Left lung (tissue), 10 donors: ENCODE results near the gene TEAD1. TPM values are rescaled to one million over a fixed set of nuclear protein-coding genes. Genes with fewer than 3 reads are reported as not detected.

Source experiments
- ATAC-seq: fragments of 200-7000 bp; cut with Tn5 transposase; one replicate; pipeline ENCODE4 v1.9.1; 2020; ENCODE audit warnings: moderate library complexity
- DNase-seq, 4 donors: peaks; one replicate each; pipeline ENCODE4 v3.0.0-alpha.2; 2013 to 2020
- H3K27ac ChIP-seq, 2 donors: fragments of 200-600 bp; sonication (generic) in 1 of 2; one replicate each; pipeline versions ENCODE4 v1.5.0 to v1.8.0; 2020 to 2021
- H3K27me3 ChIP-seq, 2 donors: fragments of 200-600 bp; sonication (generic) in 1 of 2; one replicate each; pipeline versions ENCODE4 v1.5.0 to v1.8.0; 2020 to 2021
- H3K36me3 ChIP-seq, 2 donors: fragments of 200-600 bp; sonication (generic) in 1 of 2; one replicate each; pipeline versions ENCODE4 v1.5.0 to v1.8.0; 2020 to 2021
- H3K4me1 ChIP-seq, 2 donors: fragments of 200-600 bp; one replicate each; pipeline ENCODE4 v1.8.0; 2021
- H3K4me3 ChIP-seq, 2 donors: fragments of 200-600 bp; sonication (generic) in 1 of 2; one replicate each; pipeline versions ENCODE4 v1.5.0 to v1.8.0; 2020 to 2021; ENCODE audit warnings: mild to moderate bottlenecking in 1 of 2
- H3K9me3 ChIP-seq, 2 donors: fragments of 200-600 bp; sonication (generic) in 1 of 2; one replicate each; pipeline versions ENCODE4 v1.5.0 to v1.8.0; 2020 to 2021
- CTCF ChIP-seq, 2 donors: fragments of 200-600 bp; sonication (generic) in 1 of 2; IDR thresholded peaks; one replicate each; pipeline versions ENCODE4 v1.5.0 to v1.8.0; 2021; ENCODE audit warnings: antibody characterized with exemption in 2 of 2
- intact Hi-C, 2 donors: fragments of 100-400 bp; cut with DNase I; formaldehyde crosslinking; loops; one replicate each; pipeline versions ENCODE4 v1.11.2 to v1.14.2; 2022
- polyA plus RNA-seq, 6 donors: library from polyadenylated mRNA; unstranded; fragments of 120-200 nt; gene quantifications; one replicate each; pipeline ENCODE4 v1.2.1, GENCODE V29; 2013; ENCODE audit not compliant: insufficient read length in 6 of 6
- total RNA-seq, 2 donors: library from RNA; stranded (reverse); fragmentation: NEBNext Ultra II Directional; extraction: Animal tissue kit (Norgen Biotek cat#: 25700); gene quantifications; one replicate each; pipeline ENCODE4 v1.2.1, GENCODE V29; 2021
- donor health status: DM: no; HTN: yes; CAD: no.
- donor health status: DM: no; HTN: no; CAD: no.

Gene TEAD1
- total and polyA plus RNA-seq, 8 donors, result 58.1 to 106 (median 86.9) TPM

GRCh38 chr11:12798609-12799011 is 124.4 kb downstream of the TEAD1 start:
- Histone ChIP-seq H3K4me1 (peaks cover 14 to 16% of the 10 kb centered on the region in 2 donors), H3K4me3 (no peak overlapping the region), H3K36me3 (no peaks in the 10 kb centered on the region), H3K27ac (no peak overlapping the region), H3K9me3 (no peaks in the 10 kb centered on the region), H3K27me3 (peaks cover 0 to 6% of the 10 kb centered on the region in 2 donors)
- intact Hi-C loops, result no loop called here
- no peak for DNase-seq
- no peak for ATAC-seq
- no peak for TF ChIP-seq CTCF (IDR thresholded peaks at IDR 0.05)

- Histone ChIP-seq H3K27ac (peak overlapping the region; percentile 28 to 57), H3K9me3 (no peaks in the 10 kb centered on the region), H3K27me3 (peaks cover 0 to 6% of the 10 kb centered on the region in 2 donors), H3K4me1 (peaks cover 16 to 20% of the 10 kb centered on the region in 2 donors), H3K4me3 (no peak overlapping the region), H3K36me3 (no peaks in the 10 kb centered on the region)
- TF ChIP-seq CTCF (IDR thresholded peaks at IDR 0.05), result no peak
- DNase-seq, result no peak
- ATAC-seq, result no peak
- intact Hi-C loops, result no loop called here
Measured at GRCh38 chr11:12799334-12799835, 125.2 kb downstream of the TEAD1 start.

DNA sequence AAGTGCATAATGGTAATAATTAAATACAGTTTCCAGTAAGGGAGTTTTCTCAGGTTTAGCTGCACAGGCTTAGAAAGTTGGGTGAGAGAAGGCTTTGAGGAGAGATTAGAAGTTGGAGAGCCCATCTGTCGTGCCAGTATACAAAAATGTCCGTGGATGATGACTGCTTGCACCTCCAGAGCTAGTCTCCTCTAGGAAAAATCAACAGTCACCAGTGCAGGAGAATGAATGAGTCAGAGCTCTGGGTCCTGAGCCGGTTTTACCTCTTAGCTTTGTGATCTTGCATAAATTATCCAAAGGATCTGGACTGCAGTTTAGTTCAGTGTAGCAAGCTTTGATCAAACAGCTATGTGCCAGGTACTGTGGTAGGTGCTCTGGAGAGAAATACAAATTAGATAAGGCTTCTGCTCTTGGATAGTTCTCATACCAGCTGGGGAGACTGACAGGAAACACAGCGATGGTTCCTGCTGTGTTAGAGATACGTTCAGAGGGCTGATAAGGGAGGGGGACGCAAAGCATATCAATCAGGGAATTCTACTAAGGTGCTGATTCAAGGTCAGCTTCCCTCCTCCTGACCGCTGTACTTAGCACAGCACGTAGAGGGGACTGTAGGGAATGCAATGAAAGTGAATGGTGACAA is 125.9 kb downstream of the TEAD1 start:
- peak in 1 of 4 donors; percentile 57 for DNase-seq
- intact Hi-C loops, result loop anchor here in 1 of 2 donors (10.0 kb wide), 1 partner anchor 115 kb away; no protein-coding TSS in a partner anchor
- peaks cover 16 to 20% of the 10 kb centered on the region in 2 donors for H3K4me1 ChIP-seq
- no peaks in the 10 kb centered on the region for H3K36me3 ChIP-seq
- peak; percentile 74 for ATAC-seq
- no peak overlapping the region for H3K4me3 ChIP-seq
- no peaks in the 10 kb centered on the region for H3K9me3 ChIP-seq
- peaks cover 0 to 6% of the 10 kb centered on the region in 2 donors for H3K27me3 ChIP-seq
- peak overlapping the region; percentile 24 to 28 for H3K27ac ChIP-seq
- no peak for TF ChIP-seq CTCF (IDR thresholded peaks at IDR 0.05)

GRCh38 chr11:12800871-12801270 is 126.7 kb downstream of the TEAD1 start:
- H3K27ac ChIP-seq, result no peak overlapping the region
- H3K9me3 ChIP-seq, result no peaks in the 10 kb centered on the region
- ATAC-seq (no peak), DNase-seq (no peak)
- intact Hi-C loops, result loop anchor here in 1 of 2 donors (10.0 kb wide), 1 partner anchor 116 kb away; no protein-coding TSS in a partner anchor
- TF ChIP-seq CTCF (IDR thresholded peaks at IDR 0.05), result no peak
- H3K4me1 ChIP-seq, result peaks cover 16 to 20% of the 10 kb centered on the region in 2 donors
- peaks cover 0 to 6% of the 10 kb centered on the region in 2 donors for H3K27me3 ChIP-seq
- no peak overlapping the region for H3K4me3 ChIP-seq
- H3K36me3 ChIP-seq, result no peaks in the 10 kb centered on the region

- Histone ChIP-seq H3K27me3 (peaks cover 0 to 6% of the 10 kb centered on the region in 2 donors), H3K4me1 (peaks cover 16 to 20% of the 10 kb centered on the region in 2 donors), H3K27ac (peak overlapping the region in 1 of 2 donors; percentile 72), H3K9me3 (no peaks in the 10 kb centered on the region), H3K36me3 (no peaks in the 10 kb centered on the region), H3K4me3 (no peak overlapping the region)
- intact Hi-C loops, result loop anchor here in 1 of 2 donors (10.0 kb wide), 1 partner anchor 117 kb away; no protein-coding TSS in a partner anchor
- DNase-seq (no peak), ATAC-seq (no peak)
- no peak for TF ChIP-seq CTCF (IDR thresholded peaks at IDR 0.05)
Measured at GRCh38 chr11:12801976-12802375, 127.8 kb downstream of the TEAD1 start.
